Measurements from ENCODE around the gene RASGEF1B. TPM values are rescaled to one million over a fixed set of nuclear protein-coding genes. Genes with fewer than 3 reads are reported as not detected.
A peak's percentile ranks its signal among the peaks of the same experiment; 100 is the strongest.

Gene RASGEF1B
- total and polyA plus RNA-seq, 2 of the 4 experiments (the other 2 are of a cell fraction), result 0.09 to 0.36 TPM

DNA sequence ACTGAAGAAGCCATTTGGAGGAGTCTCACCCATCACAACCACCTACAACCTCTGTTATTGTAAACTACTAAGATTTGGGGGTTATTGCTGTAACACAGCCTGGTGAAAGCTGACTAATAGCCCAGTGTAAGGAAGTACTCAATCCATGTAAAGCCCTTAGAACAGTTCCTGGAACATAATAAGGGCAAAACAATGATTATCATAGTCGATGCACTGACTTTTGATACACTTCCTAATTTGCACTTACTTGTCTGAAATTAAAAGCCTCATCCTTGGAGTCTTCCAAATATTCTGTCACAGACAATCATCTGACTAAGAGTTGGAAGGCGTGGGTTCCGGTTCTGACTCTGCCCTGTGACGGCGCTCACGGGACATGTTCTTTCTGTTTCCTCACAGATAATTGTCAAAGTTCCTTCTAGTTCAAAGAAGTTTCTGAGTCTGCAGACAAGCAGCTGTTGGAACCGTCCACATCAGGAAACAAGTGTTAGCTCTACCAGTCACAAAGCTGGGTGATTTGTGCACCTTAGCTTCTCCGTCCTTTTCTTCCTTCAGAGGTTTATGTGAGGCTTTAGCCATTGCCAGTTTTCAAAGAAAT is 33.4 kb upstream of the RASGEF1B start:
- ChIA-PET POLR2A (ENCODE audit: unreplicated experiment) (no interaction called here), CTCF (no interaction called here)
- Histone ChIP-seq H3K18ac (ENCODE audit: low read depth, low read length) (no peak overlapping the region), H2AK9ac (replicated peaks; ENCODE audit: low read depth, low read length, poor library complexity) (no peak overlapping the region), H2AK5ac (ENCODE audit: low read depth, low read length) (no peak overlapping the region), H4K5ac (ENCODE audit: low read depth, low read length) (no peak overlapping the region), H3K4me2 (ENCODE audit: low read depth, low read length) (peak overlapping the region; percentile 50; the same call in 1 of the 2 replicates), H3K79me1 (ENCODE audit: low read depth in 1 of 2, low read length in 2 of 2) (no peaks in the 10 kb centered on the region), H2BK120ac (ENCODE audit: low read depth, low read length) (no peak overlapping the region), H3K27me3 (ENCODE audit: control insufficient read depth, insufficient read depth, low read length) (peaks cover 14% of the 10 kb centered on the region), H3K4me3 (ENCODE audit: insufficient read depth, low read depth, low read length) (no peak overlapping the region), H3K56ac (ENCODE audit: extremely low read depth, insufficient read depth, low read length) (no peak overlapping the region), H3K27ac (ENCODE audit: insufficient read depth, low read length) (no peak overlapping the region), H3K4me1 (ENCODE audit: control insufficient read depth, insufficient read depth, low read length) (no peaks in the 10 kb centered on the region), H2AFZ (replicated peaks; ENCODE audit: low read length, poor library complexity) (no peak overlapping the region), H4K20me1 (ENCODE audit: insufficient read depth, low read length) (no peaks in the 10 kb centered on the region), H4K8ac (ENCODE audit: low read depth in 2 of 2, low read length in 2 of 2) (no peak overlapping the region), H3K9ac (ENCODE audit: low read depth, low read length) (no peak overlapping the region), H2BK5ac (ENCODE audit: low read depth, low read length, poor library complexity, severe bottlenecking) (no peak overlapping the region), H4K91ac (ENCODE audit: insufficient read depth, low read depth, low read length) (no peak overlapping the region), H3K4ac (ENCODE audit: low read depth, low read length) (no peak overlapping the region), H3K9me3 (ENCODE audit: control insufficient read depth, insufficient read depth, low read length) (no peaks in the 10 kb centered on the region), H2BK20ac (ENCODE audit: low read depth, low read length) (no peak overlapping the region), H3K36me3 (ENCODE audit: control insufficient read depth, insufficient read depth, low read length) (no peaks in the 10 kb centered on the region), H3K9me1 (ENCODE audit: insufficient read depth, low read length) (no peaks in the 10 kb centered on the region), H3K14ac (replicated peaks; ENCODE audit: low read depth, low read length) (no peak overlapping the region), H2BK15ac (ENCODE audit: low read depth, low read length) (no peak overlapping the region), H3K23ac (ENCODE audit: low read depth, low read length) (no peak overlapping the region)
- TF ChIP-seq USF2 (IDR thresholded peaks at IDR 0.05; ENCODE audit: low read depth, low read length), result no peak
- TF ChIP-seq POLR2A (IDR thresholded peaks at IDR 0.05; ENCODE audit: low read depth, low read length), result no peak
- TF ChIP-seq MAFK (IDR thresholded peaks at IDR 0.05; ENCODE audit: low read depth, low read length), result no peak
- no peak for TF ChIP-seq RAD21 (IDR thresholded peaks at IDR 0.05; ENCODE audit: low read length)
- WGBS, 2 experiments (ENCODE audit: extremely low coverage in 2 of 2, insufficient read length in 1 of 2), result 0% methylated on average over 1 of the region's 8 CpGs; no CpG with 5 or more reads in 1 of the 2 experiments
- DNase-seq (no peak), ATAC-seq (ENCODE audit: low read depth) (peak; percentile 29; the same call in 1 of the 2 replicates)
- intact Hi-C loops (cut with micrococcal nuclease), result no loop called here
- dilution Hi-C loops (cut with HindIII; ENCODE audit: low sequenced_read_pairs, unreplicated experiment), result no loop called here
- BruUV-seq (replicated peaks), result no TSS peak
- in situ Hi-C loops (cut with MboI; ENCODE audit: low sequenced_read_pairs), result no loop called here

All from IMR-90 (cell line).